HepG2 (cell line): ENCODE measurements around the gene SP6. TPM values are rescaled to one million over a fixed set of nuclear protein-coding genes. Genes with fewer than 3 reads are reported as not detected.
A peak's percentile ranks its signal among the peaks of the same experiment; 100 is the strongest.

Source experiments
- ATF7-NPFF ChIP-seq: sonication (generic); formaldehyde crosslinking; IDR thresholded peaks from 2 replicates; pipeline ENCODE4 v1.8.1; 2023; ENCODE audit warnings: mild to moderate bottlenecking, low read depth, missing genetic modification reagents, moderate library complexity
- HOXD1 ChIP-seq: sonication (generic); formaldehyde crosslinking; IDR thresholded peaks from 2 replicates; pipeline ENCODE4 v1.5.0; 2020; ENCODE audit warnings: missing genetic modification reagents
- MED13 ChIP-seq: sonication (generic); formaldehyde crosslinking; IDR thresholded peaks from 2 replicates; pipeline ENCODE4 v1.5.0; 2020; ENCODE audit warnings: missing genetic modification reagents
- MLX ChIP-seq: IDR thresholded peaks from 2 replicates; pipeline ENCODE4 v1.6.1; 2016
- NCOA5 ChIP-seq: sonication (generic); formaldehyde crosslinking; IDR thresholded peaks from 2 replicates; pipeline ENCODE4 v1.4.0; 2020; ENCODE audit warnings: missing genetic modification reagents
- NPAS2 ChIP-seq: sonication (generic); formaldehyde crosslinking; IDR thresholded peaks from 2 replicates; pipeline ENCODE4 v1.8.0; 2022; ENCODE audit warnings: mild to moderate bottlenecking, missing genetic modification reagents, borderline replicate concordance
- POLR2AphosphoS2 ChIP-seq: IDR thresholded peaks from 2 replicates; pipeline ENCODE4 v1.6.1; 2011; ENCODE audit warnings: low read depth, low read length, improper control_type of control experiment
- TRIM22 ChIP-seq: fragments of 450-650 bp; IDR thresholded peaks from 2 replicates; pipeline ENCODE4 v1.6.1; 2017
- ZFP41 ChIP-seq: sonication (generic); formaldehyde crosslinking; IDR thresholded peaks from 2 replicates; pipeline ENCODE4 v1.4.0; 2020; ENCODE audit warnings: mild to moderate bottlenecking, missing genetic modification reagents, borderline replicate concordance
- ZKSCAN5 ChIP-seq: sonication (generic); formaldehyde crosslinking; IDR thresholded peaks from 2 replicates; pipeline ENCODE4 v1.5.1; 2020; ENCODE audit warnings: mild to moderate bottlenecking, missing genetic modification reagents
- ZNF260 ChIP-seq: sonication (generic); formaldehyde crosslinking; IDR thresholded peaks from 2 replicates; pipeline ENCODE4 v1.4.0; 2020; ENCODE audit warnings: missing genetic modification reagents, low read depth, mild to moderate bottlenecking, borderline replicate concordance
- ZNF432 ChIP-seq: sonication (generic); formaldehyde crosslinking; IDR thresholded peaks from 2 replicates; pipeline ENCODE4 v1.5.0; 2020; ENCODE audit warnings: missing genetic modification reagents, mild to moderate bottlenecking, borderline replicate concordance
- ZNF747 ChIP-seq: sonication (generic); formaldehyde crosslinking; IDR thresholded peaks from 2 replicates; pipeline ENCODE4 v1.8.1; 2023; ENCODE audit warnings: missing genetic modification reagents, mild to moderate bottlenecking, borderline replicate concordance
- ZSCAN31 ChIP-seq: sonication (generic); formaldehyde crosslinking; IDR thresholded peaks from 2 replicates; pipeline ENCODE4 v1.5.0; 2020; ENCODE audit warnings: low read depth, mild to moderate bottlenecking, missing genetic modification reagents
- polyA plus RNA-seq, 8 experiments: library from polyadenylated mRNA; depleted of rRNA in 3 of 8; stranded (reverse) in 7 of 8; unstranded in 1 of 8; fragments of >200 nt; fragmentation: Illumina TruSeq in 4 of 8; extraction: Trizol in 4 of 8; gene quantifications; 2 replicates each; pipeline versions ENCODE4 v1.2.1 to v1.2.3, GENCODE V29; 2011 to 2016; ENCODE audit warnings: low read depth in 4 of 8, missing spikeins in 1 of 8, mixed read lengths in 1 of 8; ENCODE audit not compliant: insufficient read depth in 1 of 8
- total RNA-seq, 5 experiments: library from RNA; depleted of rRNA; stranded (reverse); fragments of >200 nt; fragmentation: Illumina TruSeq; extraction: Trizol; gene quantifications; 2 replicates each; pipeline ENCODE4 v1.2.3, GENCODE V29; 2016; ENCODE audit warnings: low read depth in 1 of 5
- TF ChIP-seq, protein P1 (sequence below): sonication (generic); formaldehyde crosslinking; IDR thresholded peaks from 2 replicates; pipeline ENCODE4 v1.4.0; 2020; ENCODE audit warnings: missing genetic modification reagents, borderline replicate concordance
- TF ChIP-seq, protein P2 (sequence below): sonication (generic); formaldehyde crosslinking; IDR thresholded peaks from 2 replicates; pipeline ENCODE4 v1.4.0; 2020; ENCODE audit warnings: missing genetic modification reagents, mild to moderate bottlenecking, borderline replicate concordance
- TF ChIP-seq, protein P3 (sequence below): sonication (generic); formaldehyde crosslinking; IDR thresholded peaks from 2 replicates; pipeline ENCODE4 v1.5.0; 2020; ENCODE audit warnings: missing genetic modification reagents, mild to moderate bottlenecking, borderline replicate concordance
- TF ChIP-seq, protein P4 (sequence below): conservative IDR thresholded peaks from 2 replicates; pipeline ENCODE4 v1.6.1; 2018; ENCODE audit warnings: missing genetic modification reagents

SP6 gene
- total and polyA plus RNA-seq, 2 of the 13 experiments (the other 11 are each of a cell fraction or from before 2014, with no cell fraction given), result 0.07 TPM

DNA sequence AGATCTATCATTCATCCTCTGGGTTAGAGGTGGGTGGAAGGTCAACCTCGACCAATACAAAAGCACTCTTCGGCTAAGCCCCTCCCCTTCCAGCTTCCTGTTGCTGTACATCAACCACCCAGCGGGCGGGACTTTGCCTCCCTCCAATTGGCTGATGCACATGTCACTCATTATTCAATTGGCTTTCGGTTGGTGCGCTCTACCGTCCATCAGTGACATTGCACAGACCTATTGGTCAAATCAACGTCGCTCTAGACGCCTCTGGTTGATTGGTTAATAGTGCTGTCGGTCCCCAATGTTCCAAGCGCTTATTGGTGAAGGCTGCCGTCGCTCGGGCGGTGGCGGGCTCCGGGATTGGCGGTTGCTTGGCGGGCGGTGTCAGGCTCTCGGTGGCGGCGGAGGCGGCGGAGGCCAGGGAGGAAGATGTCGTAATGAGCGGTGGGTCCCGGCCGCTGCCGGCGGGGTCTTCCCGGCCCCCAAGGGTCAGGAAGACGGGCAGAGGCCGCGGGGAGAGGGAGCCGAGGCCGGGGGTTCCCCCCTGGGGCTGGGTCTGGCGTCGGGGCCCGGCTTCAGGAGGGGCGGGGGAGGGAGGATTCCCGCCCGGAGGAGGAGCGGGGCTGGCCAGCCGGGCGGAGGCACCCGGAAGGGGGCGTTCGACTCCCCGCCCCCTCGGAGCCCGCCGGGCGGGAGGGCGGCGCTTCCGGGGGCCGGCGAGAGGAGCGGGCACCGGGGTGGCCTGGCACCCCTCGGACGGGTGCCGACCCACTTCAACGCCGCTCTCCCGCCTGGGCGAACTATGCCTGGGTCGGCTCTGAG, 45.1 kb upstream of the SP6 start, which contains the start of gene SP2 (continued):
- TF ChIP-seq TRIM22 (no peak), NPAS2 (CRISPR knock-in tag) (no peak), ZKSCAN5 (CRISPR knock-in tag) (no peak), MLX (CRISPR knock-in tag) (no peak), ZFP41 (CRISPR knock-in tag) (peak; percentile 9; the same call in 1 of the 2 replicates), ATF7-NPFF (no peak), ZSCAN31 (CRISPR knock-in tag) (0 out of 2 replicates have a peak, but pooled peaks have one; percentile 7), ZNF432 (CRISPR knock-in tag) (no peak), HOXD1 (CRISPR knock-in tag) (peak; percentile 97), POLR2AphosphoS2 (no peak), MED13 (CRISPR knock-in tag) (0 out of 2 replicates have a peak, but pooled peaks have one; percentile 31), ZNF747 (CRISPR knock-in tag) (0 out of 2 replicates have a peak, but pooled peaks have one; percentile 1), NCOA5 (CRISPR knock-in tag) (no peak), ZNF260 (CRISPR knock-in tag) (no peak)
- TF ChIP-seq, protein P1, sequence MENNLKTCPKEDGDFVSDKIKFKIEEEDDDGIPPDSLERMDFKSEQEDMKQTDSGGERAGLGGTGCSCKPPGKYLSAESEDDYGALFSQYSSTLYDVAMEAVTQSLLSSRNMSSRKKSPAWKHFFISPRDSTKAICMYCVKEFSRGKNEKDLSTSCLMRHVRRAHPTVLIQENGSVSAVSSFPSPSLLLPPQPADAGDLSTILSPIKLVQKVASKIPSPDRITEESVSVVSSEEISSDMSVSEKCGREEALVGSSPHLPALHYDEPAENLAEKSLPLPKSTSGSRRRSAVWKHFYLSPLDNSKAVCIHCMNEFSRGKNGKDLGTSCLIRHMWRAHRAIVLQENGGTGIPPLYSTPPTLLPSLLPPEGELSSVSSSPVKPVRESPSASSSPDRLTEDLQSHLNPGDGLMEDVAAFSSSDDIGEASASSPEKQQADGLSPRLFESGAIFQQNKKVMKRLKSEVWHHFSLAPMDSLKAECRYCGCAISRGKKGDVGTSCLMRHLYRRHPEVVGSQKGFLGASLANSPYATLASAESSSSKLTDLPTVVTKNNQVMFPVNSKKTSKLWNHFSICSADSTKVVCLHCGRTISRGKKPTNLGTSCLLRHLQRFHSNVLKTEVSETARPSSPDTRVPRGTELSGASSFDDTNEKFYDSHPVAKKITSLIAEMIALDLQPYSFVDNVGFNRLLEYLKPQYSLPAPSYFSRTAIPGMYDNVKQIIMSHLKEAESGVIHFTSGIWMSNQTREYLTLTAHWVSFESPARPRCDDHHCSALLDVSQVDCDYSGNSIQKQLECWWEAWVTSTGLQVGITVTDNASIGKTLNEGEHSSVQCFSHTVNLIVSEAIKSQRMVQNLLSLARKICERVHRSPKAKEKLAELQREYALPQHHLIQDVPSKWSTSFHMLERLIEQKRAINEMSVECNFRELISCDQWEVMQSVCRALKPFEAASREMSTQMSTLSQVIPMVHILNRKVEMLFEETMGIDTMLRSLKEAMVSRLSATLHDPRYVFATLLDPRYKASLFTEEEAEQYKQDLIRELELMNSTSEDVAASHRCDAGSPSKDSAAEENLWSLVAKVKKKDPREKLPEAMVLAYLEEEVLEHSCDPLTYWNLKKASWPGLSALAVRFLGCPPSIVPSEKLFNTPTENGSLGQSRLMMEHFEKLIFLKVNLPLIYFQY (CRISPR knock-in tag), result peak; percentile 80; the same call in 1 of the 2 replicates
- TF ChIP-seq, protein P2, sequence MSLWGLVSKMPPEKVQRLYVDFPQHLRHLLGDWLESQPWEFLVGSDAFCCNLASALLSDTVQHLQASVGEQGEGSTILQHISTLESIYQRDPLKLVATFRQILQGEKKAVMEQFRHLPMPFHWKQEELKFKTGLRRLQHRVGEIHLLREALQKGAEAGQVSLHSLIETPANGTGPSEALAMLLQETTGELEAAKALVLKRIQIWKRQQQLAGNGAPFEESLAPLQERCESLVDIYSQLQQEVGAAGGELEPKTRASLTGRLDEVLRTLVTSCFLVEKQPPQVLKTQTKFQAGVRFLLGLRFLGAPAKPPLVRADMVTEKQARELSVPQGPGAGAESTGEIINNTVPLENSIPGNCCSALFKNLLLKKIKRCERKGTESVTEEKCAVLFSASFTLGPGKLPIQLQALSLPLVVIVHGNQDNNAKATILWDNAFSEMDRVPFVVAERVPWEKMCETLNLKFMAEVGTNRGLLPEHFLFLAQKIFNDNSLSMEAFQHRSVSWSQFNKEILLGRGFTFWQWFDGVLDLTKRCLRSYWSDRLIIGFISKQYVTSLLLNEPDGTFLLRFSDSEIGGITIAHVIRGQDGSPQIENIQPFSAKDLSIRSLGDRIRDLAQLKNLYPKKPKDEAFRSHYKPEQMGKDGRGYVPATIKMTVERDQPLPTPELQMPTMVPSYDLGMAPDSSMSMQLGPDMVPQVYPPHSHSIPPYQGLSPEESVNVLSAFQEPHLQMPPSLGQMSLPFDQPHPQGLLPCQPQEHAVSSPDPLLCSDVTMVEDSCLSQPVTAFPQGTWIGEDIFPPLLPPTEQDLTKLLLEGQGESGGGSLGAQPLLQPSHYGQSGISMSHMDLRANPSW, result no peak
- TF ChIP-seq, protein P3, sequence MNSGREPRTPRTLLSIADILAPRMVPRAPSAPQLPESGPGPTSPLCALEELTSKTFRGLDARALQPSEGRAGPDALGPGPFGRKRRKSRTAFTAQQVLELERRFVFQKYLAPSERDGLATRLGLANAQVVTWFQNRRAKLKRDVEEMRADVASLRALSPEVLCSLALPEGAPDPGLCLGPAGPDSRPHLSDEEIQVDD (CRISPR knock-in tag), result no peak
- TF ChIP-seq, protein P4, sequence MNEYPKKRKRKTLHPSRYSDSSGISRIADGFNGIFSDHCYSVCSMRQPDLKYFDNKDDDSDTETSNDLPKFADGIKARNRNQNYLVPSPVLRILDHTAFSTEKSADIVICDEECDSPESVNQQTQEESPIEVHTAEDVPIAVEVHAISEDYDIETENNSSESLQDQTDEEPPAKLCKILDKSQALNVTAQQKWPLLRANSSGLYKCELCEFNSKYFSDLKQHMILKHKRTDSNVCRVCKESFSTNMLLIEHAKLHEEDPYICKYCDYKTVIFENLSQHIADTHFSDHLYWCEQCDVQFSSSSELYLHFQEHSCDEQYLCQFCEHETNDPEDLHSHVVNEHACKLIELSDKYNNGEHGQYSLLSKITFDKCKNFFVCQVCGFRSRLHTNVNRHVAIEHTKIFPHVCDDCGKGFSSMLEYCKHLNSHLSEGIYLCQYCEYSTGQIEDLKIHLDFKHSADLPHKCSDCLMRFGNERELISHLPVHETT (CRISPR knock-in tag), result peak; percentile 51; the same call in 1 of the 2 replicates
